HPDE6-E6E7 (cell line): Measurements from ENCODE around the gene LUC7L.
"Not testable (repeated sequence)": the region's sequence is repeated elsewhere in the genome, so short reads cannot be mapped to it uniquely, and the experiment has no call there.

Experiments
- DNase-seq: peaks from one replicate; pipeline ENCODE4 v3.0.0; 2011; ENCODE audit warnings: missing footprints; ENCODE audit errors: extremely low spot score

LUC7L gene

GRCh38 chr16:229731-230281, 557 bp upstream of the LUC7L start:
- no peak for DNase-seq

DNA sequence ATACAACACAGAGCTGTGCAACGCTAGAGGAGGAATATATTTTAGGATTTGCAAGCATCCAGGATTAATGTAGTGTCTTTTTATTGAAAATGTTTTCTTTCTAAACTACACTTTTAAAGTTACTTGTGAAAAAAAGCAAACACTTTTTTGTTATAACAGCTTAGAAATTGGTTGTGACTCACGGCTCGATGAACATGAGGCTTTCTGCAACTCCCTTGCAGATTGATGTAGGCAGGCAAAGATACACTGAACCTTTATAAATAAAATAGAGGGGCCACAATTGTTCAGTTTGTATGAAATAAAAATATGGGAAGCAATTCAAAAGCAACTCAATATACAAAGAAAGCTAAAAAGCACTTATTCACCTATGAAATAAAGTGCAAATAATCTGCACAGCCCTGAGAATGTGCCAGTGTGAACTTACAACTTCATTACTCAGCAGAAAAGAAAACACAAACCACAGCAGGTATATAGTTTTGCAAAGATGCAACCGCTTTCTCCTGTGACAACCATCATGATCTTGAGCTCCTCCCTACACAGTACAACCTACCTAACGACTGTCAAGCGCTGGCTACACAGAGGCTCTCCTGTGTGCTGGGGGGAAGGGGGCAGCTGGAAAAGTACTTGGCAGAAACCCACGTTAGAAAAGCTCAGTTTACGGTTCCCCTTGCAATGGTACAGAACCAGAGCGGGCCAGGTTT, 948 bp downstream of the LUC7L start:
- no peak for DNase-seq

- no peak for DNase-seq
These were observed 9.2 kb downstream of the LUC7L start for GRCh38 chr16:220021-220420.

GRCh38 chr16:212999-213398, 16.2 kb downstream of the LUC7L start:
- DNase-seq, result no peak

DNA sequence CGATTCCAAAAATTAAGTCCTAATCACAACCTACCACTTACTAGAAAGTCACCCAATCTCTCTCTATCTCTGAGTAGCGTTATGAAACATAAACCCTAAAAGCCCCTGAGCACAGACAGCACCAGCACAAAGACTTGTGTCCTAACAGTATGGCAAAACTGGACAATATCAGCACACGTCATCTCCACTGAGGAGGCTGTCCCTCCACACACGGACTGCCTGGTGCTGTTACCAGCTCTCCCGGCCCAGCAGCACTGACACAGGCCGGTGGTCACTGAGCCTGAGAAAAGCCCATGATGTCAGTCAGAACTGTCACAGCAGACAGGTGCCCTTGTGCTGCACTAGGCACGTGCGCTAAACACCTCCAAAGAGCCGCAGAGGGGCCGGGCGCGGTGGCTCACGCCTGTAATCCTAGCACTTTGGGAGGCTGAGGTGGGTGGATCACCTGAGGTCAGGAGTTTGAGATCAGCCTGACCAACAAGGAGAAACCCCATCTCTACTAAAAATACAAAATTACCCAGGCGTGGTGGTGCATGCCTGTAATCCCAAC, 17.5 kb downstream of the LUC7L start:
- DNase-seq, result not testable (repeated sequence)

DNA sequence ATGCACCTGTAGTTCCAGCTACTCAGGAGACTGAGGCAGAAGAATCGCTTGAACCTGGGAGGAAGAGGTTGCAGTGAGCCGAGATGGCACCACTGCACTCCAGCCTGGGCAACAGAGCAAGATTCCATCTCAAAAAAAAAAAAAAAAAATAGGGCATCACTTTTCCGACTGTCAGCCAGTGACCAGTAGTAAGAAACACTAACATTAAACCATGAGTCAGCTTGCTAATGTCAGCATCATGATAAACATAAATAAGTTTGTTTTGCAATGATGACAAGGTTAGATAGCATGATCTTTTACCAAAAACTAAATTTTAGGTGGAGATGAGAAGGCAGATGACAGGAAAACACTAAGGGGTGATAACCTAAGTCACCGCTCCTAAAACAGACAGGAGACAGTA, 19.9 kb downstream of the LUC7L start:
- DNase-seq, result not testable (repeated sequence)

GRCh38 chr16:204046-204445, 25.2 kb downstream of the LUC7L start:
- DNase-seq, result not testable (repeated sequence)

GRCh38 chr16:203246-203645, 26.0 kb downstream of the LUC7L start:
- DNase-seq, result no peak

- DNase-seq, result no peak
These were observed 28.9 kb downstream of the LUC7L start for GRCh38 chr16:200388-200787.

- DNase-seq, result no peak
These were observed 34.7 kb downstream of the LUC7L start for GRCh38 chr16:194516-194915.

GRCh38 chr16:193441-193840, 35.8 kb downstream of the LUC7L start:
- no peak for DNase-seq

- no peak for DNase-seq
These were observed 36.6 kb downstream of the LUC7L start for GRCh38 chr16:192686-193085.

GRCh38 chr16:191831-192230, 37.4 kb downstream of the LUC7L start:
- DNase-seq, result no peak

- no peak for DNase-seq
These were observed 39.6 kb downstream of the LUC7L start for GRCh38 chr16:189604-190186.

- no peak for DNase-seq
These were observed 40.6 kb downstream of the LUC7L start for GRCh38 chr16:188674-189073.

DNA sequence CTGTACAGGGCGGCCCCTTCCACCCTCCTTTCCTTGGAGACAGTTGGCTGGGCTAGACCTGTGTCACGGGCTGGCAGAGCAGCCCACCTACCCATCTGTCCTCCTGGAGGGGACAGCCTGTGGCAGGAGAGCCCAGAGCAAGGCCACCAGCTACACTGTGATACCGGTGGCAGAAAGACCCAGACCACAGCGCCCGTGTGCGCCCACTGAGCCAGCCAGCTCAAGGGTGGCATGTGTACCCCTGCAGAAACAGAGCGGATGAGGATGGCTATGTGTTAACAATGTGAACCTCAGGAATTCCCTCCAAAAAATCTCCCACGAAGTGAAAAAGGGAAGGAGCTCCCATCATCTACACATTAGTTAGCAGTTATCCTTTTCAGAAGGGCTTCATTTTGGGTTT, 41.9 kb downstream of the LUC7L start:
- DNase-seq, result no peak

GRCh38 chr16:185691-186090, 43.6 kb downstream of the LUC7L start:
- DNase-seq, result no peak

DNA sequence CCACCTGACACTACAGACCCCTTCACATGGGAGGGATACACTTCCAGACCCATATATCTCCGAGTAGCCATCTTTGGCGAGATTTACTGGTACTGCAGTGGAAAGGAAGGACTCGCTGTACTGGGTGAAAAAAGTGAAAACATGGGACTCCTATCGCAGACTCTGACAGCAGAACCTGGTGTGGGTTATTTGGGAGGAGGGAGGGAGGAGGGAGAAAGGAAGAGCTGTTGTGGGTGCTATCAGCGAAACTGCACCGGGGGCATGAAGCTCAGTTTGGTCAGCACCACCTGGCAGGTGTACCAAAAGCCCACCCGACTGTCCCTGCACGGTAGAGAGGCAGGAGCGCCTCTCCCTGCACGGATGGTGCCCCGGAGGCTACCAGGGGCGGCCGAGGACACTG, 44.0 kb downstream of the LUC7L start:
- no peak for DNase-seq

GRCh38 chr16:183005-183404, 46.2 kb downstream of the LUC7L start:
- no peak for DNase-seq

DNA sequence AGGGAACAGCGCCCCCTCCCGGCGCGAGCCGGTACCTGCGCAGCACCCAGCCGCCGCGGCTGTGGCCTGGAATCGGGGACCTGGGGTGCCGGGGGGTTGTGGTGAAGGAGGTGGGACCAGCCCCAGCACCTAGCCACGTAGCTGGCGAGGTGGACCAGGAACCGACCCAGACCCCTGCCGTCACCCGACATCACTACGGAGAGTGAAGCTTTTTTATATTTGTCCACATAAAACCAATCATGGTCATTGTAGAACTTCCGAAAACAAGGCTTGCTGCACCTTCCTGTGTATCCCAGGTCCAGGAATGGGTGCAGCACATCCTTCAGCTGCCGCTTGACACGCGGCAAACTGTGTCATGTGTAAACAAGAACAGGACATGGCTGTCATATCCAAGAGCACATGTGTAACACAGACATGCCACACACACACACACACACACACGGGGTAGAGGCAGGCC, 47.7 kb downstream of the LUC7L start:
- DNase-seq, result no peak

GRCh38 chr16:180681-181564, 48.3 kb downstream of the LUC7L start:
- DNase-seq, result peak; percentile 79

- peak; percentile 57 for DNase-seq
These were observed 49.1 kb downstream of the LUC7L start, which contains the start of gene HBQ1 for GRCh38 chr16:180101-180675. Gene HBQ1, plus strand, starts transcription at chr16:180459. Its CDS starts 28 bp downstream, at chr16:180487.
